ENCODE measurements around the gene ABHD12. TPM values are rescaled to one million over a fixed set of nuclear protein-coding genes. Genes with fewer than 3 reads are reported as not detected.

The ABHD12 gene
- total and polyA plus RNA-seq, 2 donors (not counting 3 experiments of a cell fraction or from before 2014, with no cell fraction given), result 19.2 to 36.0 TPM

DNA sequence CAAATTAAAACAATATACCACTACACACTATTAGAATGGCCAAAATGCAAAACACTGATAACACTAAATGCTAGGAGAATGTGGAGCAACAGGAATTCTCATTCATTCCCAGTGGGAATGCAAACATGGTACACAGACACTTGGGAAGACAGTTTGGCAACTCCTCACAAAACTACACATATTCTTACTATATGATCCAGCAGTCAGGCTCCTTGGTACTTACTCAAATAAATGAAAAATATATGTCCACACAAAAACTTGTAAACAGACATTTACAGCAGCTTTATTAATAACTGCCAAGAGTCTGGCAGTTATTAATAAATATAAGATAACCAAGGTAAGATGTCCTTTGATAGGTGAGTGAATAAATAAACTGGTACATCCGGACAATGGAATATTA, 44.9 kb downstream of the ABHD12 start:
- H3K27me3 ChIP-seq (ENCODE audit: control insufficient read depth in 2 of 2, insufficient read depth in 2 of 2, low read length in 2 of 2), result no peaks in the 10 kb centered on the region
- H3K4me1 ChIP-seq (ENCODE audit: control insufficient read depth, extremely low read depth, insufficient read depth, low read length), result no peaks in the 10 kb centered on the region
- no peaks in the 10 kb centered on the region for H3K9me1 ChIP-seq (replicated peaks; ENCODE audit: control insufficient read depth, extremely low read depth, insufficient read depth, low read length)
- BruUV-seq (replicated peaks), result no TSS peak
- CTCF ChIA-PET, result interaction anchor here (0.8 to 1.1 kb wide), 3 partner anchors 15 to 53 kb away, joined by 3 read pairs; no protein-coding TSS in a partner anchor
- H4K20me1 ChIP-seq (replicated peaks; ENCODE audit: control insufficient read depth, extremely low read depth, insufficient read depth, low read length), result no peaks in the 10 kb centered on the region
- no peaks in the 10 kb centered on the region for H3K36me3 ChIP-seq (ENCODE audit: control insufficient read depth in 2 of 2, extremely low read depth in 1 of 2, insufficient read depth in 2 of 2, low read length in 2 of 2)
- intact Hi-C loops (cut with micrococcal nuclease) (loop anchor here (2.0 kb wide), 1 partner anchor 21 kb away; no protein-coding TSS in a partner anchor), dilution Hi-C loops (cut with MboI; ENCODE audit: extremely low pct_ligation_motif_present, low sequenced_read_pairs) (no loop called here)
- H3K4me3 ChIP-seq (replicated peaks in 1 of 3; ENCODE audit: insufficient read depth in 1 of 3, low read depth in 1 of 3, low read length in 3 of 3), result no peak overlapping the region
- FAIRE-seq, result no peak
- no peak overlapping the region for H3K4me2 ChIP-seq (ENCODE audit: insufficient read depth, low read length)
- POLR2A ChIA-PET, result no interaction called here
- H3K9ac ChIP-seq (replicated peaks; ENCODE audit: extremely low read depth, insufficient read depth, low read length), result no peak overlapping the region
- DNase-seq (ENCODE audit: low read depth, low spot score), result no peak
- no peak overlapping the region for H2AFZ ChIP-seq (ENCODE audit: low read depth, low read length)
- peaks cover 13% of the 10 kb centered on the region for H3K79me2 ChIP-seq (ENCODE audit: control insufficient read depth, insufficient read depth, low read length)
- TF ChIP-seq FOS (IDR thresholded peaks at IDR 0.05; ENCODE audit: borderline replicate concordance, insufficient read depth, low read length), result no peak
- no peak for TF ChIP-seq CTCF (IDR thresholded peaks at IDR 0.05; ENCODE audit: extremely low read depth in 1 of 2, insufficient read depth in 1 of 2, low read depth in 1 of 2, low read length in 2 of 2)
- TF ChIP-seq JUN (IDR thresholded peaks at IDR 0.05; ENCODE audit: borderline replicate concordance, insufficient read depth, insufficient read length, low read depth), result no peak
- TF ChIP-seq MYC (IDR thresholded peaks at IDR 0.05; ENCODE audit: low read depth, low read length), result no peak
- TF ChIP-seq EZH2 (IDR thresholded peaks at IDR 0.05; ENCODE audit: borderline replicate concordance, low read depth, low read length, severe bottlenecking), result no peak
- H3K27ac ChIP-seq (ENCODE audit: insufficient read depth, low read depth, low read length), result no peak overlapping the region
- no peaks in the 10 kb centered on the region for H3K9me3 ChIP-seq (replicated peaks; ENCODE audit: control insufficient read depth, insufficient read depth, low read length)

GRCh38 chr20:25344634-25345033, 46.0 kb downstream of the ABHD12 start:
- no peaks in the 10 kb centered on the region for H3K9me3 ChIP-seq (replicated peaks; ENCODE audit: control insufficient read depth, insufficient read depth, low read length)
- no peaks in the 10 kb centered on the region for H4K20me1 ChIP-seq (replicated peaks; ENCODE audit: control insufficient read depth, extremely low read depth, insufficient read depth, low read length)
- H3K9ac ChIP-seq (replicated peaks; ENCODE audit: extremely low read depth, insufficient read depth, low read length), result no peak overlapping the region
- DNase-seq (ENCODE audit: low read depth, low spot score) (no peak), FAIRE-seq (no peak)
- H3K4me1 ChIP-seq (ENCODE audit: control insufficient read depth, extremely low read depth, insufficient read depth, low read length), result no peaks in the 10 kb centered on the region
- no peak overlapping the region for H2AFZ ChIP-seq (ENCODE audit: low read depth, low read length)
- dilution Hi-C loops (cut with MboI; ENCODE audit: extremely low pct_ligation_motif_present, low sequenced_read_pairs), result no loop called here
- H3K27me3 ChIP-seq (ENCODE audit: control insufficient read depth in 2 of 2, insufficient read depth in 2 of 2, low read length in 2 of 2), result no peaks in the 10 kb centered on the region
- ChIA-PET POLR2A (interaction anchor here (0.7 kb wide), 1 partner anchor 1227 kb away, joined by 4 read pairs; no protein-coding TSS in a partner anchor), CTCF (interaction anchor here (1.0 kb wide), 1 partner anchor 16 kb away, joined by 3 read pairs; no protein-coding TSS in a partner anchor)
- no peak overlapping the region for H3K4me2 ChIP-seq (ENCODE audit: insufficient read depth, low read length)
- no peaks in the 10 kb centered on the region for H3K36me3 ChIP-seq (ENCODE audit: control insufficient read depth in 2 of 2, extremely low read depth in 1 of 2, insufficient read depth in 2 of 2, low read length in 2 of 2)
- no peaks in the 10 kb centered on the region for H3K9me1 ChIP-seq (replicated peaks; ENCODE audit: control insufficient read depth, extremely low read depth, insufficient read depth, low read length)
- TF ChIP-seq EZH2 (IDR thresholded peaks at IDR 0.05; ENCODE audit: borderline replicate concordance, low read depth, low read length, severe bottlenecking) (no peak), POLR2AphosphoS5 (IDR thresholded peaks at IDR 0.05; ENCODE audit: insufficient read depth, low read depth, low read length) (no peak), MYC (IDR thresholded peaks at IDR 0.05; ENCODE audit: low read depth, low read length) (no peak)
- TF ChIP-seq, protein P1, sequence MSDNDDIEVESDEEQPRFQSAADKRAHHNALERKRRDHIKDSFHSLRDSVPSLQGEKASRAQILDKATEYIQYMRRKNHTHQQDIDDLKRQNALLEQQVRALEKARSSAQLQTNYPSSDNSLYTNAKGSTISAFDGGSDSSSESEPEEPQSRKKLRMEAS (IDR thresholded peaks at IDR 0.05; ENCODE audit: insufficient read depth, insufficient read length), result no peak
- peaks cover 17% of the 10 kb centered on the region for H3K79me2 ChIP-seq (ENCODE audit: control insufficient read depth, insufficient read depth, low read length)
- H3K4me3 ChIP-seq (replicated peaks in 1 of 3; ENCODE audit: insufficient read depth in 1 of 3, low read depth in 1 of 3, low read length in 3 of 3), result no peak overlapping the region
- intact Hi-C loops (cut with micrococcal nuclease), result no loop called here
- no TSS peak for BruUV-seq (replicated peaks)
- no peak overlapping the region for H3K27ac ChIP-seq (ENCODE audit: insufficient read depth, low read depth, low read length)
